ENCODE measurements around the gene RNF26. TPM values are rescaled to one million over a fixed set of nuclear protein-coding genes. Genes with fewer than 3 reads are reported as not detected.

The RNF26 gene
- total and polyA plus RNA-seq, 2 experiments from 2014 or later = 15.8 to 46.9 TPM

DNA sequence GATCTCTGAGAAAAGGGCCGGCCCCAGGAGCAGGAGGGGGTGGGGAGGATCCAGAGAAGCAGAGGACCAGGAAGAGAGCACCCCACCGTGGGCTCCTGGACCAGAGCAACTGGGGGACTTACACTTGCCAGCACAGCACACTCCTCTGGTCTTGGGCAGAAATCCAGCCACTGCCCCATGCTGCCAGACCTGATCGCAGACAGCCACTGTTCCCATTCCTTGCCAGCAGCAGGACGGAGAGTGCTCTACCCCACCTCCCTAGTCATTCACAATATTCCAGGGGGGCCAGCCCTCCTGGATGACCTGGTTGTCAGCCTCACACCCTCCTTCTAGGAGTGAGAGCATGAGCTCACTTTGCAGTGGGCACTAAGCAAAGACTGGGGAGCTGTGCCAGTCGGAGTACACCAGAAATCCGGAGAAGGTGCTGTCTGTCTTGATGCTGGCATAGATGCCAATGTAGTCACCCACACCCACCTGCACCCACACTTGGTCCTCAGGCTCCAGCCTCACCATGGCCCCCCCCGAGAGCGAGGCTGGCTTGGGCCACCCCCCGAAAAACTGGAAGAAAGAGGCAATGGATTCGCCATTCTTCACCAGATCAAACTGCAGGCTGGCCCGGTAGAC lies 4.8 kb downstream of the RNF26 start:
- Histone ChIP-seq H2AFZ (no peak overlapping the region), H3K9me2 (replicated peaks; ENCODE audit: insufficient read depth) (no peaks in the 10 kb centered on the region), H3K27me3 (peaks cover 29% of the 10 kb centered on the region), H3K79me2 (peaks cover 20% of the 10 kb centered on the region), H4K20me1 (ENCODE audit: insufficient read depth, poor library complexity, severe bottlenecking) (no peaks in the 10 kb centered on the region), H3K4me3 (no peak overlapping the region), H3K9me3 (ENCODE audit: low read depth) (no peaks in the 10 kb centered on the region), H3K4me1 (ENCODE audit: insufficient read depth) (peaks cover 27% of the 10 kb centered on the region), H3K4me2 (peak overlapping the region; percentile 96), H3K36me3 (replicated peaks; ENCODE audit: insufficient read depth, low read depth) (no peaks in the 10 kb centered on the region), H3K27ac (peak overlapping the region; percentile 69)
- TF ChIP-seq EZH2phosphoT487 (IDR thresholded peaks at IDR 0.05; ENCODE audit: low read depth, severe bottlenecking, unreplicated experiment) (no peak), EZH2 (IDR thresholded peaks at IDR 0.05; ENCODE audit: borderline replicate concordance) (no peak)
- TF ChIP-seq, protein P1, sequence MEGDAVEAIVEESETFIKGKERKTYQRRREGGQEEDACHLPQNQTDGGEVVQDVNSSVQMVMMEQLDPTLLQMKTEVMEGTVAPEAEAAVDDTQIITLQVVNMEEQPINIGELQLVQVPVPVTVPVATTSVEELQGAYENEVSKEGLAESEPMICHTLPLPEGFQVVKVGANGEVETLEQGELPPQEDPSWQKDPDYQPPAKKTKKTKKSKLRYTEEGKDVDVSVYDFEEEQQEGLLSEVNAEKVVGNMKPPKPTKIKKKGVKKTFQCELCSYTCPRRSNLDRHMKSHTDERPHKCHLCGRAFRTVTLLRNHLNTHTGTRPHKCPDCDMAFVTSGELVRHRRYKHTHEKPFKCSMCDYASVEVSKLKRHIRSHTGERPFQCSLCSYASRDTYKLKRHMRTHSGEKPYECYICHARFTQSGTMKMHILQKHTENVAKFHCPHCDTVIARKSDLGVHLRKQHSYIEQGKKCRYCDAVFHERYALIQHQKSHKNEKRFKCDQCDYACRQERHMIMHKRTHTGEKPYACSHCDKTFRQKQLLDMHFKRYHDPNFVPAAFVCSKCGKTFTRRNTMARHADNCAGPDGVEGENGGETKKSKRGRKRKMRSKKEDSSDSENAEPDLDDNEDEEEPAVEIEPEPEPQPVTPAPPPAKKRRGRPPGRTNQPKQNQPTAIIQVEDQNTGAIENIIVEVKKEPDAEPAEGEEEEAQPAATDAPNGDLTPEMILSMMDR (IDR thresholded peaks at IDR 0.05; ENCODE audit: poor library complexity) = no peak
- no peak for DNase-seq (ENCODE audit: low spot score)
- WGBS (ENCODE audit: low lambda C conversion rate, missing lambda C conversion rate) = 77% methylated on average over 10 of the region's 11 CpGs

- H3K27me3 ChIP-seq = peaks cover 29% of the 10 kb centered on the region
- H3K27ac ChIP-seq = peak overlapping the region; percentile 74
- 9% methylated on average over 67 of the region's 86 CpGs for WGBS (ENCODE audit: low lambda C conversion rate, missing lambda C conversion rate)
- peak overlapping the region; percentile 26 for H3K4me3 ChIP-seq
- no peaks in the 10 kb centered on the region for H3K36me3 ChIP-seq (replicated peaks; ENCODE audit: insufficient read depth, low read depth)
- no peak for TF ChIP-seq EZH2phosphoT487 (IDR thresholded peaks at IDR 0.05; ENCODE audit: low read depth, severe bottlenecking, unreplicated experiment)
- no peak for TF ChIP-seq EZH2 (IDR thresholded peaks at IDR 0.05; ENCODE audit: borderline replicate concordance)
- TF ChIP-seq, protein P1 (IDR thresholded peaks at IDR 0.05; ENCODE audit: poor library complexity) = peak; percentile 95
- peak overlapping the region; percentile 79 for H2AFZ ChIP-seq
- H3K9me2 ChIP-seq (replicated peaks; ENCODE audit: insufficient read depth) = no peaks in the 10 kb centered on the region
- no peaks in the 10 kb centered on the region for H4K20me1 ChIP-seq (ENCODE audit: insufficient read depth, poor library complexity, severe bottlenecking)
- H3K9me3 ChIP-seq (ENCODE audit: low read depth) = no peaks in the 10 kb centered on the region
- peaks cover 18% of the 10 kb centered on the region for H3K79me2 ChIP-seq
- H3K4me1 ChIP-seq (ENCODE audit: insufficient read depth) = peaks cover 27% of the 10 kb centered on the region
- H3K4me2 ChIP-seq = peak overlapping the region; percentile 96
- peak; percentile 87 for DNase-seq (ENCODE audit: low spot score)
Observed at GRCh38 chr11:119339589-119340334, 5.4 kb downstream of the RNF26 start.

- peak within 1 kb of the TSS; percentile 79 for H2AFZ ChIP-seq
- DNase-seq (ENCODE audit: low spot score) = peak; percentile 78
- no peaks in the 10 kb centered on the region for H4K20me1 ChIP-seq (ENCODE audit: insufficient read depth, poor library complexity, severe bottlenecking)
- peak within 1 kb of the TSS; percentile 74 for H3K27ac ChIP-seq
- 11% methylated on average over 12 of the region's 53 CpGs for WGBS (ENCODE audit: low lambda C conversion rate, missing lambda C conversion rate)
- TF ChIP-seq, protein P1 (IDR thresholded peaks at IDR 0.05; ENCODE audit: poor library complexity) = no peak
- TF ChIP-seq EZH2 (IDR thresholded peaks at IDR 0.05; ENCODE audit: borderline replicate concordance) = peak; percentile 36
- TF ChIP-seq EZH2phosphoT487 (IDR thresholded peaks at IDR 0.05; ENCODE audit: low read depth, severe bottlenecking, unreplicated experiment) = no peak
- no peaks in the 10 kb centered on the region for H3K9me2 ChIP-seq (replicated peaks; ENCODE audit: insufficient read depth)
- H3K27me3 ChIP-seq = peaks cover 29% of the 10 kb centered on the region
- H3K4me1 ChIP-seq (ENCODE audit: insufficient read depth) = peaks cover 22% of the 10 kb centered on the region
- no peaks in the 10 kb centered on the region for H3K36me3 ChIP-seq (replicated peaks; ENCODE audit: insufficient read depth, low read depth)
- H3K4me2 ChIP-seq = peak within 1 kb of the TSS; percentile 96
- H3K79me2 ChIP-seq = peaks cover 10% of the 10 kb centered on the region
- no peaks in the 10 kb centered on the region for H3K9me3 ChIP-seq (ENCODE audit: low read depth)
- peak within 1 kb of the TSS; percentile 26 for H3K4me3 ChIP-seq
Observed at GRCh38 chr11:119340335-119341221, 6.3 kb downstream of the RNF26 start, which contains the start of gene C1QTNF5. TSS of gene C1QTNF5 (minus strand) at chr11:119340883. CDS start at chr11:119340397, 486 bp downstream.

All from hepatocyte (in vitro differentiated cells).